HUES6 (cell line): ENCODE results near the gene GNPTAB.
"Not testable (repeated sequence)": the region's sequence is repeated elsewhere in the genome, so short reads cannot be mapped to it uniquely, and the experiment has no call there.

ENCODE experiments used
- H3K27ac ChIP-seq: 2 replicates; pipeline ENCODE4 v1.7.0; 2013; ENCODE audit warnings: low read depth, mild to moderate bottlenecking, low read length, inconsistent platforms
- H3K27me3 ChIP-seq: 2 replicates; pipeline ENCODE4 v1.6.1; 2013; ENCODE audit warnings: low read length; ENCODE audit not compliant: control insufficient read depth, insufficient read depth
- H3K36me3 ChIP-seq: 2 replicates; pipeline ENCODE4 v1.6.1; 2013; ENCODE audit warnings: low read length; ENCODE audit not compliant: control insufficient read depth, insufficient read depth
- H3K4me1 ChIP-seq: 2 replicates; pipeline ENCODE4 v1.6.1; 2013; ENCODE audit warnings: low read length; ENCODE audit not compliant: control insufficient read depth, insufficient read depth
- H3K4me3 ChIP-seq: 2 replicates; pipeline ENCODE4 v1.5.1; 2013; ENCODE audit warnings: low read depth, low read length
- H3K9ac ChIP-seq: one replicate; pipeline ENCODE4 v1.6.1; 2013; ENCODE audit warnings: mild to moderate bottlenecking, low read length
- H3K9me3 ChIP-seq: 2 replicates; pipeline ENCODE4 v1.6.1; 2013; ENCODE audit warnings: low read depth, low read length; ENCODE audit not compliant: control insufficient read depth, insufficient read depth

The GNPTAB gene

DNA sequence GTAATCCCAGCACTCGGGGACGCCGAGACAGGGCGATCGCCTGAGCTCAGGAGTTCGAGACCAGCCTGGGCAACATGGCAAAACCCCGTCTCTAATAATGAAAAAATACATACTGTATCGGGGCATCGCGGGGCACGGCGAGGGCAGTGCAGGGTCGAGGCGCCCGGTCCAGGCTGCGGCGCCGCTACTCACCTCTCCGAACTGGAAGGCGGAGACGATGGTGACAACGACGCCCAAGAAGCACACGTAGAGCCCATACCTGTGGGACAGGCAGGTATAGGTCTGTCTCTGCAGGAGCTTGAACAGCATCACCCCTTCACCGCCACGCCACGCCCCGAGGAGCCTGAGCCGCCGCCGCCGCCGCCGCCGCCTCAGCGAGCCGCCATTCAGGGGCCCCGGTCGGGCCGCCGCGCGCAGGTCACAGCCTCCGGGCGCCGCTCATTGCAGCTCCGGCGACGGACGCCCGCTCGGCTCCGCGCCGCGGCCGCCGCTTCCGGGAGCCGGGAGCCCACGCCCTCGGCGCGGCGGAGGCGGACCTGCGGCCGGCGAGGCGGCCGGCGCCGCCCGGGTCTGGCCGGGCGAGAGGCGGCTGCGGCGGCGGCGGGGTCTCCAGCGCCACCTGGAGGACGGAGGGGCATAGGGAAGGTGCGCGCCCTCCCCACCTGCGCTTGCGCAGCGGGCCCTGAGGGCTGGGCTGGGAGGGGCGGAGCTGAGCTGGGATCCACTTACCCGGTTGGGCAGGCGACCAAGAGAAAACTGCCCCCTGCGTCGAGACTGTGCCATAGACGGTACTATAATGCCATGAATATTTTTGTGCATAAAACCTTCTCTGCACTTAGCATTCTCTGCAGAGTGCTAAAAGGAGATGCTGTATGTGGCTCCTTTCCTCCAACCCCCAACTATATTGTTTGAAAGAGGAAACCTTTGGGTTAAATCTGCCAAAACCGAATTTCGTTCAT, at the start of gene GNPTAB:
TSS of gene GNPTAB (minus strand) at position 593 of the 959 bp plus-strand sequence. CDS start at position 309, 284 bp downstream.
- peak within 1 kb of the TSS; percentile 98 for H3K4me3 ChIP-seq
- H3K4me1 ChIP-seq: peaks cover 16% of the 10 kb centered on the region
- H3K9ac ChIP-seq: peak within 1 kb of the TSS; percentile 79
- no peaks in the 10 kb centered on the region for H3K27me3 ChIP-seq
- H3K27ac ChIP-seq: peak within 1 kb of the TSS; percentile 53; the same call in 1 of the 2 replicates
- H3K36me3 ChIP-seq: no peaks in the 10 kb centered on the region
- H3K9me3 ChIP-seq: no peaks in the 10 kb centered on the region

DNA sequence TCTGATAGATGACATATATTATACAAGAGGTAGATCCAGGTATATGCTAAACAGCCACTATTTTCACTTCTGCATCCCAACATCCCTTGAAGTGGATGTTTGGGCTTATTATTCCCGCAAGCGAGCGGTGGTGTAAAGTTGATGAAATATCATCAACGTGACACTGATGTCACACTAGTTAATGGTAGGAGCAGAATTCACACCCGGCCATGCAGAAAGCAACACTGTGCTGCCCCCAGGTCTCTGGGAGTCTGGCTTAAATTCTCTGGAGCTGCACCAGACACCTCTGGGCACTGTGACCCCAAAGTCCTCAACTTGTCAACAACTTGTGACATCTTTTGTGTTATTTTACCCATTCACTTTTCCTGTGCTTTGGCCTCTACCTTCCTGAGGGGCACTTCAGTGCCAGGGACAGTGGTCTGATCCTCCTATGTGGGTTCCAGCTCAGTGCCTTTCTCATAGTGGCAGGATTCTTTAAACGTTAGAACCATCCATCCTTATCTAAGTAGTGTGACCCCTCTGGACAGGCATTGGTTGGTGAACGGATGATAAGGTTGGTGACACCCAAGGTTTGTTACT, 47.6 kb upstream of the GNPTAB start:
- peak overlapping the region; percentile 94 for H3K9ac ChIP-seq
- H3K27ac ChIP-seq: no peak overlapping the region
- no peaks in the 10 kb centered on the region for H3K36me3 ChIP-seq
- H3K27me3 ChIP-seq: peaks cover 12% of the 10 kb centered on the region
- no peaks in the 10 kb centered on the region for H3K9me3 ChIP-seq
- peak overlapping the region; percentile 85 for H3K4me3 ChIP-seq
- H3K4me1 ChIP-seq: 0 out of 2 replicates have a peak, but pooled peaks cover 5% of the 10 kb centered on the region

DNA sequence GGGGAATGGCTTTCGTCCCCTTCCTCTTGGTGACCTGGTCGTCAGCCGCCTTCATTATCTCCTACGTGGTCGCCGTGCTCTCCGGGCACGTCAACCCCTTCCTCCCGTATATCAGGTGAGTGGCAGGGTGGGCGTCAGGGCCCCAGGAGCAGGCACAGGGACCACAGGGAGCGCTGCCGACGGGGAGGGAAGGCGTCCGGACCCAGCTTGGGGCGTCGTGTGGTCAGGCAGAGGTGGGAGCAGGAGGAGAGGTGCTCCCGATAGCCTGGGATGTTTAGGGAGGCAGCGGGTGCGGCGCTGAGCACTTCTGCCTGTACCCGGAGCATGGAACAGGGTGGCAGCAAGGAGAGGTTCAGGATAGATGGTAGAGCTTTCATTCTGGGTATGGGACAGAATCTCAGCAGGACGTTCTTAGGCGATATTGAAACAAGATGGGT, 47.1 kb upstream of the GNPTAB start:
- Histone ChIP-seq H3K27ac (0 out of 2 replicates have a peak overlapping the region, but pooled peaks have one; percentile 65), H3K9me3 (no peaks in the 10 kb centered on the region), H3K4me3 (peak overlapping the region; percentile 85), H3K9ac (peak overlapping the region; percentile 94), H3K27me3 (peaks cover 12% of the 10 kb centered on the region), H3K4me1 (0 out of 2 replicates have a peak, but pooled peaks cover 5% of the 10 kb centered on the region), H3K36me3 (no peaks in the 10 kb centered on the region)

DNA sequence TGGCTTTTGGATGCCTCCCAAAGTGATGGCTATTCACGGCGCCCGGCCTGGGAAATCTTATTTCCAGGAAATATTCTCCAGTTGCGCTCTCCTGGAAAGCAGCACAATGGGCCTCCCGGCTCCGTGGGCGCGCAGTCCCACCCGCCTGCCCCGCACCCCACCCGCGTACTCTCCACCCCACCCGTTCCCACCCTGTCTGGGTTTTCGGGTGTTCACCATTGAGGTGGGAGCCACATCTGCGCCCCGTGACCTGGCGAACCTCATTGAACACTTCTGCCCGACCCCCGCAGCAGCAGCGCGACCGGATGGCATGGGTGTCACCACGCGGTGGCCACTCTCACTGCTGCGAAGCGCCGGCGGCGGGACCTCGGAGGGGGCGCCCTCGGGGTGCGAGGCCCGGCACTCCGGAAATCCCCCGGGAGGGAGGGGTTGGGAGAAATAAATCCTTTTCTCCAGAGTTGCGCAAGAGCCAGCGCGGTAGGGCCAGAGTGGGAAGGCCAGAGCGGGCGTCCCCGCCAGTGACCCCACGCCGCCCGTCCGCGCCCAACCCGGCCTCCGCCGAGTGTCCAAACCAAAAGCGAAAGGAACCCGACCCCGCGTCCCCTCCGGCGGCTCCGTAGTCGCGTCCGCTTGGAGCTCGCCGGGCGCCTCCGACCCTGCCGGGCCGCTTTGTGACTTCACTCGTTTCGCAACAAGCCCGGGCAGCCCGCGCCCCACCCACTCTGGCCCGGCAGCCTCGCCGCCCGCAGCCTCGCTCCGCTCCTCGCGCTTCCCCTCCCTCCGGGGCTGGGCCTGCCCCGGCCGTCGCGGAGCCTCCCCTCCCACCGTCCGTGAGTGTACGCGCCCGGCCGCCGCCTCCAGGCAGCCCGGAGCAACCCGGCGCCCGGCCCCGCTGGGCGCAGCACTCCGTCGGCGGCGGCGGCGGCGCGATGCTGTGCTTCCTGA, 46.4 kb upstream of the GNPTAB start, which contains the start of gene DRAM1:
TSS of gene DRAM1 (plus strand) at position 720 of the 945 bp plus-strand sequence. CDS start at position 930, 210 bp downstream.
- Histone ChIP-seq H3K27ac (peak within 1 kb of the TSS; percentile 96; the same call in 1 of the 2 replicates), H3K9ac (peak within 1 kb of the TSS; percentile 94), H3K4me1 (0 out of 2 replicates have a peak, but pooled peaks cover 5% of the 10 kb centered on the region), H3K36me3 (no peaks in the 10 kb centered on the region), H3K27me3 (peaks cover 12% of the 10 kb centered on the region), H3K4me3 (peak within 1 kb of the TSS; percentile 85), H3K9me3 (no peaks in the 10 kb centered on the region)

DNA sequence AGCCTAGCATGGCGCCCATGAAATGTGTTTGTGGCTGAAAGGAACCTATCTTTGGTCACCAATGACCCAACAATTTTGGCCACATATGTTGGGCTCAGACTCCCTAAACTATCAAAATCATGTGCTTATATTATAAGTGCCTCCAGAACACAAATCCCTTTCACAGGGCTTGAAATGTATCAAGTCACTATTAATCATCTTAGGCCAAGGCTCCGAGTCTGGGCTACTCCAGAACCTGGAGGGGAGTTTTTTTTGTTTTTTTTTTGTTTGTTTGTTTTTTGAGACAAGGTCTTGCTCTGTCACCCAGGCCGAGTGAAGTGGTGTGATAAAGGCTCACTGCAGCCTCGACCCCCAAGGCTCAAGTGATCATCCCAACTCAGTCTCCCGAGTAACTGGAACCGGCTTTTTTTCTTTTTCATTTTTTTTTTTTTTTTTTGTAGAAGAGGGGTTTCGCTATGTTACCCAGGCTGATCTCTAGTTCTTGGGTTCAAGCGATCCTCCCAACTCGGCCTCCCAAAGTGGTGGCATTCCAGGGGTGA, 45.6 kb upstream of the GNPTAB start:
- H3K27ac ChIP-seq: peak overlapping the region; percentile 96; the same call in 1 of the 2 replicates
- H3K9me3 ChIP-seq: no peaks in the 10 kb centered on the region
- no peak overlapping the region for H3K9ac ChIP-seq
- H3K27me3 ChIP-seq: peaks cover 12% of the 10 kb centered on the region
- peak overlapping the region; percentile 85 for H3K4me3 ChIP-seq
- H3K4me1 ChIP-seq: 0 out of 2 replicates have a peak, but pooled peaks cover 5% of the 10 kb centered on the region
- H3K36me3 ChIP-seq: no peaks in the 10 kb centered on the region

DNA sequence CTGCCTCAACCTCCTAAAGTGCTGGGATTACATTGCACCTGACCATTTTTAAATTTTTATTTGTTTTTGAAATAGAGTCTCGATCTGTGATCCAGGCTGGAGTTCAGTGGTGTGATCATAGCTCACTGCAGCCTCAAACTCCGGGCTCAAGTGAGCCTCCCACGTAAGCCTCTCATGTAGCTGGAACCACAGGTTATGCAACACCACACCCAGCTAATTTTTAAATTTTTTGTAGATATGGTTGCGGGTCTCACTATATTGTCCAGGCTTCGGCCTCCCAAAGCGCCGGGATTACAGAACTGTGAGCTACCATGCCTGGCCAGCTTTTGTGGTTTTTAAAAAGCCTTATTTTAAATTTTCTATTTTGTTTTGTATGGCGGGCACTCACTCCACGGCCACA, 44.4 kb upstream of the GNPTAB start:
- no peak overlapping the region for H3K27ac ChIP-seq
- H3K27me3 ChIP-seq: peaks cover 12% of the 10 kb centered on the region
- H3K36me3 ChIP-seq: no peaks in the 10 kb centered on the region
- H3K4me1 ChIP-seq: 0 out of 2 replicates have a peak, but pooled peaks cover 5% of the 10 kb centered on the region
- H3K9me3 ChIP-seq: no peaks in the 10 kb centered on the region
- H3K4me3 ChIP-seq: no peak overlapping the region
- H3K9ac ChIP-seq: no peak overlapping the region

DNA sequence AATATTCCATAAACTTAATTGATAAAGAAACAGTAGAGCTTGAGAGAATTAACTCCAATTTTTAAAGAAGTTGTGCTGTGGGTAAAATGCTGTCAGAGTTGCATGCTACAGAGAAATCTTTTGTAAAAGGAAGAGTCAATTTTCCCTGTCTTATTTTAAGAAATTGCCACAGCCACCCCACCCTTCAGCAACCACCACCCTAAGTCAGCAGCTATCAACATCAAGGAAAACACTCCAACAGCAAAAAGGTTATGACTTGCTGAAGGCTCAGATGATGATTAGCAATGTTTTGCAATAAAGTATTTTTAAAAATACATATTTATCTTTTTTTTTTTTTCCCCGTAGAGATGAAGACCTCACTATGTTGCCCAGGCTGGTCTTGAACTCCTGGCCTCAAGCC, 40.2 kb upstream of the GNPTAB start:
- Histone ChIP-seq H3K9me3 (no peaks in the 10 kb centered on the region), H3K9ac (no peak overlapping the region), H3K4me1 (no peaks in the 10 kb centered on the region; the same call in 1 of the 2 replicates), H3K27ac (no peak overlapping the region), H3K36me3 (no peaks in the 10 kb centered on the region), H3K4me3 (no peak overlapping the region), H3K27me3 (no peaks in the 10 kb centered on the region)

DNA sequence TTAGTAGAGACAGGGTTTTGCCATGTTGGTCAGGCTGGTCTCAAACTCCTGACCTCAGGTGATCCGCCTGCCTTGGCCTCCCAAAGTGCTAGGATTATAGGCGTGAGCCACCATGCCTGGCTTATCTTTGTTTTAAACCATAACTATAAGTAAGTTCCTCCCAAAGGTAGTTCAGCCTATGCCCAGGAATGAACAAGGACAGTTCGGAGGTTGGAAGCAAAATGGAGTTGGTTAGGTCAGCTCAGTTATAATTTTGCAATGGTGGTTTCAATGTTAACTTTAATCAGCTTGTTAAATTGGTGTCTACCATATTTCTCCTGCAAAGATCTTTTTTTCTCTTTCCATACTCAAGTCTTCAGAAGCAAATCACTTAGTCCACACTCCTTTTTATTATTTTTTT, 36.9 kb upstream of the GNPTAB start:
- not testable (repeated sequence) for H3K4me1 ChIP-seq, H3K36me3 ChIP-seq, H3K27me3 ChIP-seq, H3K27ac ChIP-seq, H3K9me3 ChIP-seq, H3K9ac ChIP-seq, H3K4me3 ChIP-seq

DNA sequence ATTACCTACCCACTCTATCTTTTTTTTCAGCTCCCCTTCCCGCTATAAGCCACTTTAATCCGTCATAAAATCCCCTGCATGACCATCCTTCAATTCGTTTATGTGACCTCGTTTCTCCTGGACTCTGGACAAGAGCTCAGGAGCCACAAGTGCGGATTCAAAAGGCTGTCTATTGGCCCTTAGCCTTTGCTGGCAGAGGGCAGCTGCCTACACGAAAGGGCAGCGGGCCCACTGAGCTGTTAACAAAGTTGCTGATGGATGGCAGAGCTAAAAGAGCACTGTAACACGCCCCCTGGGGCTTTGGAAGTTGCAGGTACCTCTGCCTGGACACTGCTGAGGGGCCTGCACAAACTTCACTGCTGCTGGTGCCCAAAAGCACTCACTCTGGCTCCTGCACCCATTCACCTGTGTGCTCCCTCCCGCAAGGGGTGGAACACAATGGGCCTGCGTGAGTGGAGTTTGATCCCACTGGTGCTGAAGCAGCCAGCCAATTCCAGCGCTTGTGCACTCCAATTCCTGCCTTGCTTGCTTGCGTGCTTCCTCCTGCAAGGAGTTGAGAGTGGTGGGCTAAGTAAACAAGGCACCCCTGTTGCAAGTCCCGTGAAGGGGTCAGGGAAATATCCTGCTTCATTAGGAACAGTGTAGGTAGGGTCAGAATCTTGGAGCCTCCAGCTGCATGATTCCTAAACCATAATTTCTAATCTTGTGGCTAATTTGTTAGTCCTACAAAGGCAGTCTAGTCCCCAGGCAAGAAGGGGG, 36.0 kb upstream of the GNPTAB start:
- H3K9me3 ChIP-seq: 0 out of 2 replicates have a peak, but pooled peaks cover 2% of the 10 kb centered on the region
- H3K36me3 ChIP-seq: no peaks in the 10 kb centered on the region
- no peaks in the 10 kb centered on the region; the same call in 1 of the 2 replicates for H3K4me1 ChIP-seq
- H3K9ac ChIP-seq: no peak overlapping the region
- H3K27ac ChIP-seq: no peak overlapping the region
- no peaks in the 10 kb centered on the region for H3K27me3 ChIP-seq
- no peak overlapping the region for H3K4me3 ChIP-seq
